OCI-LY1 (cell line): ENCODE measurements around the gene NBEA.

Experiments
- H2AFZ ChIP-seq: fragments of 200-600 bp; sonication (generic), shearing (Covaris generic); 2 replicates; pipeline ENCODE4 v1.6.0; 2014; ENCODE audit warnings: antibody characterized with exemption, mild to moderate bottlenecking, low read length
- H3F3A ChIP-seq: fragments of 200-600 bp; sonication (generic), shearing (Covaris generic); 2 replicates; pipeline ENCODE4 v1.6.0; 2014; ENCODE audit warnings: mild to moderate bottlenecking, antibody characterized with exemption, low read length, moderate library complexity; ENCODE audit not compliant: insufficient read depth
- H3K27ac ChIP-seq: fragments of 200-600 bp; sonication (generic); 2 replicates; pipeline ENCODE4 v1.5.1; 2014; ENCODE audit warnings: low read length, mixed run types, mild to moderate bottlenecking, low read depth; ENCODE audit not compliant: poor library complexity, severe bottlenecking
- H3K27me3 ChIP-seq: fragments of 200-600 bp; sonication (generic); 2 replicates; pipeline ENCODE4 v1.6.0; 2014; ENCODE audit warnings: antibody characterized with exemption, mild to moderate bottlenecking, low read length, moderate library complexity; ENCODE audit not compliant: insufficient read depth
- H3K36me3 ChIP-seq: fragments of 200-600 bp; sonication (generic); 2 replicates; pipeline ENCODE4 v1.6.1; 2014; ENCODE audit warnings: mild to moderate bottlenecking, antibody characterized with exemption, low read length, moderate library complexity, mixed read lengths; ENCODE audit not compliant: insufficient read depth
- H3K4me1 ChIP-seq: fragments of 200-600 bp; sonication (generic); 2 replicates; pipeline ENCODE4 v1.5.1; 2014; ENCODE audit warnings: mild to moderate bottlenecking, low read length, moderate library complexity; ENCODE audit not compliant: insufficient read depth, severe bottlenecking
- H3K4me2 ChIP-seq: fragments of 200-600 bp; sonication (generic), shearing (Covaris generic); 2 replicates; pipeline ENCODE4 v1.6.1; 2014; ENCODE audit warnings: low read length
- H3K4me3 ChIP-seq: fragments of 200-600 bp; sonication (generic); 2 replicates; pipeline ENCODE4 v1.5.1; 2014; ENCODE audit warnings: low read length, low read depth, mild to moderate bottlenecking, mixed read lengths; ENCODE audit not compliant: poor library complexity, severe bottlenecking
- H3K79me2 ChIP-seq: fragments of 200-600 bp; shearing (Covaris generic); 2 replicates; pipeline ENCODE4 v1.6.1; 2016; ENCODE audit warnings: mixed run types, low read length, mixed read lengths; ENCODE audit not compliant: insufficient read depth
- H3K9ac ChIP-seq: fragments of 200-600 bp; sonication (generic), shearing (Covaris generic); 2 replicates; pipeline ENCODE4 v1.6.1; 2014; ENCODE audit warnings: mild to moderate bottlenecking, low read length, mixed read lengths
- H3K9me2 ChIP-seq: fragments of 200-600 bp; sonication (generic), shearing (Covaris generic); 2 replicates; pipeline ENCODE4 v1.6.1; 2014; ENCODE audit warnings: low read depth, mild to moderate bottlenecking, low read length, mixed read lengths
- H3K9me3 ChIP-seq: fragments of 200-600 bp; shearing (Covaris generic); 2 replicates; pipeline ENCODE4 v1.6.1; 2014; ENCODE audit warnings: low read length, mixed read lengths
- H4K20me1 ChIP-seq: fragments of 200-600 bp; sonication (generic), shearing (Covaris generic); 2 replicates; pipeline ENCODE4 v1.6.0; 2016; ENCODE audit warnings: mild to moderate bottlenecking, low read length; ENCODE audit not compliant: insufficient read depth
- EZH2 ChIP-seq: fragments of 200-600 bp; sonication (generic), shearing (Covaris generic); IDR thresholded peaks from 2 replicates; pipeline ENCODE4 v1.8.0; 2017; ENCODE audit warnings: borderline replicate concordance, mixed run types, mild to moderate bottlenecking, antibody characterized with exemption, low read length, moderate library complexity, mixed read lengths
- TF ChIP-seq, protein P1 (sequence below): fragments of 200-600 bp; sonication (generic), shearing (Covaris generic); IDR thresholded peaks from 2 replicates; pipeline ENCODE4 v1.5.1; 2017; ENCODE audit warnings: mild to moderate bottlenecking, antibody characterized with exemption, low read length, moderate library complexity, mixed read lengths

The NBEA gene

DNA sequence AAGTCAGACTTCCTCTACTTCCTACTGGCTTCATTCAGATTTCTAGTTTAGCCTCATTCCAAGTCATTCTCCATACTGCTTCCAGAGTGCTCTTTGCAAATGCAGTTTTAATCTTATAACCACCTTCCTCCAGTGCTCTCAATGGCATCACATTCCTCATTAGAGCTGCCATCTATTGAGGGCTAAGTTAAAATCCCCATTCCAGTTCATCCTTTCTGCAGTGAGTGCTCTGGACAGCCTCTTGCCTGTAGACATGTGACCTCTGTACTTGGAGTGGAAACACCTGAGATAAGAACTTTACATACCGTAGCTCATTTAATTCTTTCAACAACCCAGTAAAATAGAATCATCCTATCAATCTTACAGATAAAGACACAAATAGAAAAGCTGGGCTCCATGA is 592.3 kb downstream of the NBEA start:
- H3K4me2 ChIP-seq, result no peak overlapping the region

DNA sequence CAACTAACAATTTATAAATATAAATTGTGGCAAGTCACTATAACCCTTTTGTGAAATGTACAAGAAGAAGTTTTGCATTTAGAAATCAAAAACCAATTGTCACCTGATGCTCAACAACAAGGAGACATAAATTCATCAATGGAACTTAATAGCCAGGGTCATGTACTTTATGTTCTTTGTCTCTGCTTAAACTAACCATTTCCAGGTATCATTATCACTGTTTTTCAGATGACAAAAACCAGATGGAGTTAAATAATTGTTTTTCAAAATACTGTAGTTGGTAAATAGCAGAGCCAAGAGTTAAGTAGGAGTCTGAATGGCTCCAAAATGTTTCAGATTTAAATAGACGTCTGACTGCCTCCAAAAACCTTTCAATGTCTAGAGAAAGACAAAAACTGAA is 606.7 kb downstream of the NBEA start:
- Histone ChIP-seq H3K27ac (no peak overlapping the region), H3K9ac (no peak overlapping the region), H3K9me2 (no peaks in the 10 kb centered on the region), H3K9me3 (no peaks in the 10 kb centered on the region), H4K20me1 (no peaks in the 10 kb centered on the region), H3K4me2 (no peak overlapping the region), H3K79me2 (no peaks in the 10 kb centered on the region), H3K27me3 (no peaks in the 10 kb centered on the region), H3K36me3 (no peaks in the 10 kb centered on the region), H3K4me1 (no peaks in the 10 kb centered on the region), H2AFZ (no peak overlapping the region), H3K4me3 (no peak overlapping the region), H3F3A (no peaks in the 10 kb centered on the region)
- TF ChIP-seq EZH2, result no peak
- TF ChIP-seq, protein P1, sequence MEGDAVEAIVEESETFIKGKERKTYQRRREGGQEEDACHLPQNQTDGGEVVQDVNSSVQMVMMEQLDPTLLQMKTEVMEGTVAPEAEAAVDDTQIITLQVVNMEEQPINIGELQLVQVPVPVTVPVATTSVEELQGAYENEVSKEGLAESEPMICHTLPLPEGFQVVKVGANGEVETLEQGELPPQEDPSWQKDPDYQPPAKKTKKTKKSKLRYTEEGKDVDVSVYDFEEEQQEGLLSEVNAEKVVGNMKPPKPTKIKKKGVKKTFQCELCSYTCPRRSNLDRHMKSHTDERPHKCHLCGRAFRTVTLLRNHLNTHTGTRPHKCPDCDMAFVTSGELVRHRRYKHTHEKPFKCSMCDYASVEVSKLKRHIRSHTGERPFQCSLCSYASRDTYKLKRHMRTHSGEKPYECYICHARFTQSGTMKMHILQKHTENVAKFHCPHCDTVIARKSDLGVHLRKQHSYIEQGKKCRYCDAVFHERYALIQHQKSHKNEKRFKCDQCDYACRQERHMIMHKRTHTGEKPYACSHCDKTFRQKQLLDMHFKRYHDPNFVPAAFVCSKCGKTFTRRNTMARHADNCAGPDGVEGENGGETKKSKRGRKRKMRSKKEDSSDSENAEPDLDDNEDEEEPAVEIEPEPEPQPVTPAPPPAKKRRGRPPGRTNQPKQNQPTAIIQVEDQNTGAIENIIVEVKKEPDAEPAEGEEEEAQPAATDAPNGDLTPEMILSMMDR, result no peak

More for the DNA sequence above, 592.3 kb downstream of the NBEA start:
- H3K79me2 ChIP-seq, result no peaks in the 10 kb centered on the region
- no peaks in the 10 kb centered on the region for H3K36me3 ChIP-seq
- H4K20me1 ChIP-seq, result no peaks in the 10 kb centered on the region
- no peak overlapping the region for H3K27ac ChIP-seq
- peaks cover 14% of the 10 kb centered on the region for H3K4me1 ChIP-seq
- H3K4me3 ChIP-seq, result no peak overlapping the region
- H2AFZ ChIP-seq, result no peak overlapping the region
- no peaks in the 10 kb centered on the region for H3K9me3 ChIP-seq
- H3K9ac ChIP-seq, result no peak overlapping the region
- H3K27me3 ChIP-seq, result no peaks in the 10 kb centered on the region
- H3F3A ChIP-seq, result no peaks in the 10 kb centered on the region
- no peak for TF ChIP-seq EZH2
- TF ChIP-seq, protein P1, result no peak
- H3K9me2 ChIP-seq, result no peaks in the 10 kb centered on the region

DNA sequence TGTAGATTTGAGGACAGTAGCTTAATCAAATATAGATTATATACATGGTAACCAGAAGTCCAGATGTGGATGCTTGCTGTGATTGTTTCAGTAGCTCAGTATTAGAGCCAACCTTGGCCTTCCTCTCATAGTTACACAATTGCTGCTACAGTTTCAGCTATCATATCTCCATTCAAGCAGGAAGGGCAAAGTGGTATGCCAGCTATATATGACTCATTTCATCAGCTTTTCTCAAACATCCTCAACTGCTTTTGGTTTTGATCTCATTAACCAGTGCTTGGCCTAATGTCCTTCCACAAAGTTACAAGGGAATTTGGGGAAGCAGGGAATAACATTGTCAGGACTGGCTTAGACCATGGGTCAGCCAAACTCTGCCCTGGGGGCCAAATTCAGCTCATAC is 607.4 kb downstream of the NBEA start:
- no peak overlapping the region for H3K4me2 ChIP-seq
- H3K4me3 ChIP-seq, result no peak overlapping the region
- H3K9me2 ChIP-seq, result no peaks in the 10 kb centered on the region
- no peaks in the 10 kb centered on the region for H3K9me3 ChIP-seq
- H3K27ac ChIP-seq, result no peak overlapping the region
- no peaks in the 10 kb centered on the region for H3K4me1 ChIP-seq
- H3K79me2 ChIP-seq, result no peaks in the 10 kb centered on the region
- no peak overlapping the region for H3K9ac ChIP-seq
- no peaks in the 10 kb centered on the region for H4K20me1 ChIP-seq
- H3K36me3 ChIP-seq, result no peaks in the 10 kb centered on the region
- H2AFZ ChIP-seq, result no peak overlapping the region
- no peaks in the 10 kb centered on the region for H3F3A ChIP-seq
- H3K27me3 ChIP-seq, result no peaks in the 10 kb centered on the region
- TF ChIP-seq, protein P1, result no peak
- no peak for TF ChIP-seq EZH2
